ENCODE results near the gene LIMCH1. TPM values are rescaled to one million over a fixed set of nuclear protein-coding genes. Genes with fewer than 3 reads are reported as not detected.

Gene LIMCH1
- total RNA-seq, 2 donors from 2014 or later: 3.1 to 5.8 TPM

DNA sequence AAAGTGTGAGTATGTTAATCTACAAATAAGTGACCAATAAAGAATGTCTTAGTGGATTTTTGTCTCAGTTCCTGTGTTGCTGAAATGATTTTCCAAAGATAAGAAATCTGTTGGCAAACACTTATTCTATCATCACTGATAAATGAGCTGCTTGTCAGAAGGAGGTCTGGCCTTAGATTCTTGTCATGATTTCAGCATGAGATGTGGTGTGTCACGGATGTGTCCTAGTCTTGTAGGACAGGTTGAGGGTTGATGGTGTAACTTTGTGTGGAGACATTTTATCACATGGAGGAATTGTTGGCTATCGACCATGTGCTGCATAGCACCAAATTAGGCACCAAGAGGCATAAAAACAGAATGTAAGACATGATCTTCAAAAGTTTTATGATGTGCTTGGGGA, 31.8 kb upstream of the LIMCH1 start:
- H3K36me3 ChIP-seq (ENCODE audit: control insufficient read depth, insufficient read depth, low read length): no peaks in the 10 kb centered on the region
- WGBS, 2 experiments (ENCODE audit: insufficient coverage in 1 of 2, insufficient read length in 1 of 2): 86 to 90% methylated on average over 2 of the region's 2 CpGs
- Mint-ChIP-seq H3K36me3 (ENCODE audit: low read depth) (no peaks in the 10 kb centered on the region), H3K9me3 (no peaks in the 10 kb centered on the region), H3K4me1 (peaks cover 40% of the 10 kb centered on the region), H3K4me3 (no peak overlapping the region), H3K27ac (no peak overlapping the region), H3K27me3 (ENCODE audit: insufficient read depth) (peaks cover 17% of the 10 kb centered on the region)
- no peaks in the 10 kb centered on the region for H3K9me3 ChIP-seq (ENCODE audit: control insufficient read depth, low read length)
- peak overlapping the region; percentile 32 for H3K4me3 ChIP-seq (ENCODE audit: low read length)
- H3K9ac ChIP-seq (ENCODE audit: extremely low read depth, low read length, poor library complexity, severe bottlenecking): no peak overlapping the region
- TF ChIP-seq, protein P1, sequence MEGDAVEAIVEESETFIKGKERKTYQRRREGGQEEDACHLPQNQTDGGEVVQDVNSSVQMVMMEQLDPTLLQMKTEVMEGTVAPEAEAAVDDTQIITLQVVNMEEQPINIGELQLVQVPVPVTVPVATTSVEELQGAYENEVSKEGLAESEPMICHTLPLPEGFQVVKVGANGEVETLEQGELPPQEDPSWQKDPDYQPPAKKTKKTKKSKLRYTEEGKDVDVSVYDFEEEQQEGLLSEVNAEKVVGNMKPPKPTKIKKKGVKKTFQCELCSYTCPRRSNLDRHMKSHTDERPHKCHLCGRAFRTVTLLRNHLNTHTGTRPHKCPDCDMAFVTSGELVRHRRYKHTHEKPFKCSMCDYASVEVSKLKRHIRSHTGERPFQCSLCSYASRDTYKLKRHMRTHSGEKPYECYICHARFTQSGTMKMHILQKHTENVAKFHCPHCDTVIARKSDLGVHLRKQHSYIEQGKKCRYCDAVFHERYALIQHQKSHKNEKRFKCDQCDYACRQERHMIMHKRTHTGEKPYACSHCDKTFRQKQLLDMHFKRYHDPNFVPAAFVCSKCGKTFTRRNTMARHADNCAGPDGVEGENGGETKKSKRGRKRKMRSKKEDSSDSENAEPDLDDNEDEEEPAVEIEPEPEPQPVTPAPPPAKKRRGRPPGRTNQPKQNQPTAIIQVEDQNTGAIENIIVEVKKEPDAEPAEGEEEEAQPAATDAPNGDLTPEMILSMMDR (conservative IDR thresholded peaks at IDR 0.05): no peak
- H3K27ac ChIP-seq (ENCODE audit: low read depth, low read length): no peak overlapping the region
- H3K4me1 ChIP-seq (ENCODE audit: control insufficient read depth, insufficient read depth, low read length): peaks cover 7% of the 10 kb centered on the region
- H3K27me3 ChIP-seq (ENCODE audit: control insufficient read depth, insufficient read depth, low read length, poor library complexity, severe bottlenecking): no peaks in the 10 kb centered on the region
- no peak for DNase-seq

DNA sequence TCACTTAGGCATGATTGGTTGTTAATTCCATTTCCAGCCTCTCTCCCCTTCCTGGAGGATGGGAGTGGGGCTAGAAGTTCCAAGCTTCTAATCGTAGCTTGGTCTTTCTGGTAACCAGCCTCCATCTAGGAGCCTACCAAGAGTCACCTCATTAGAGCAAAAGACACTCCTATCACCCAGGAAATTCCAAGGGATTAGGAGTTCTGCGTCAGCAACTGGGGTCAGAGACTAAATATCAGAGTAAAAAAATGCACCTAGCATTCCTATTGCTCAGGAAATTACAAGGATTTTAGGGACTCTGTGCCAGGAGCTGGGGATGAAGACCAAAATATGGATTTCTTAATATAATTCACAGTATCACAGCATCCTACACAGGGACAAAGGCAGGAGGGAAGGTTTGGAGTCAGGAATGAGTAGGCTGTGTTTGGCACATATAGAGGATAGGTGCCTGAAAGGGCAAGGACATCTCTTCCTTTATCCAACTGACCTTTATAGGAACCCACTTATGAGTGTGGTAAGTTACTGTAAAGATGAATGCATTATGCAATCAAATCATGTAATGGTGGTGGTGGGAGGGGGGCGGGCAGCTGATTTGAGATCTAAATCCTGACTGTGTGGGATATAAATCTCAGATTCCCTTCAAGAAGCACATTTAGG, 30.5 kb upstream of the LIMCH1 start:
- H3K4me3 ChIP-seq (ENCODE audit: low read length): peak overlapping the region; percentile 32
- Mint-ChIP-seq H3K9me3 (no peaks in the 10 kb centered on the region), H3K27me3 (ENCODE audit: insufficient read depth) (peaks cover 17% of the 10 kb centered on the region), H3K36me3 (ENCODE audit: low read depth) (no peaks in the 10 kb centered on the region), H3K4me1 (peaks cover 40% of the 10 kb centered on the region), H3K4me3 (no peak overlapping the region), H3K27ac (no peak overlapping the region)
- no peak overlapping the region for H3K9ac ChIP-seq (ENCODE audit: extremely low read depth, low read length, poor library complexity, severe bottlenecking)
- TF ChIP-seq, protein P1 (conservative IDR thresholded peaks at IDR 0.05): no peak
- H3K27me3 ChIP-seq (ENCODE audit: control insufficient read depth, insufficient read depth, low read length, poor library complexity, severe bottlenecking): no peaks in the 10 kb centered on the region
- peaks cover 7% of the 10 kb centered on the region for H3K4me1 ChIP-seq (ENCODE audit: control insufficient read depth, insufficient read depth, low read length)
- no peaks in the 10 kb centered on the region for H3K36me3 ChIP-seq (ENCODE audit: control insufficient read depth, insufficient read depth, low read length)
- DNase-seq: no peak
- H3K27ac ChIP-seq (ENCODE audit: low read depth, low read length): no peak overlapping the region
- H3K9me3 ChIP-seq (ENCODE audit: control insufficient read depth, low read length): no peaks in the 10 kb centered on the region
- WGBS, 2 experiments (ENCODE audit: insufficient coverage in 1 of 2, insufficient read length in 1 of 2): 83 to 85% methylated on average over 1 to 3 of the region's 3 CpGs

DNA sequence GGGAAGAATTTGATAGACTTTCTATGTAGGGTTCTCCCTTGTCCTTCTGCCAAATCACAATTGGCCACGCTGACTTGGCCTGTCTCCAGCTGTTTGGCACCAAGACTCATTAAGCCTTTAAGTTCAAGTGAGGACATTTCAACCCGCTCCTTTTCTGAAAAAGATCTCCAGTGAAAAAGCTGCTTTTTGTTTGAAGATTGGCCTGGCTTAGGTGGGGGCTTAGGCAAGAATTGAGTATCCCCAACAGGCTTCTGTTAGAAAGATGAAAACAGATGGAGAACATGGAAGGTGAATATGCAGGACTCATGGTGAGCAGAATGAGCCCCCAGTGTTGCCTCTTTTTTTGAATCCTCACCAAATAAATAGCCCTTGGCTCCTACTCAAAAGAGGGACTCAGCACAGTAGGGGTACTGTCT, 28.5 kb upstream of the LIMCH1 start:
- Mint-ChIP-seq H3K4me1 (peaks cover 26% of the 10 kb centered on the region), H3K4me3 (no peak overlapping the region), H3K27me3 (ENCODE audit: insufficient read depth) (peaks cover 14% of the 10 kb centered on the region), H3K9me3 (no peaks in the 10 kb centered on the region), H3K36me3 (ENCODE audit: low read depth) (no peaks in the 10 kb centered on the region), H3K27ac (no peak overlapping the region)
- no peaks in the 10 kb centered on the region for H3K27me3 ChIP-seq (ENCODE audit: control insufficient read depth, insufficient read depth, low read length, poor library complexity, severe bottlenecking)
- no peak overlapping the region for H3K9ac ChIP-seq (ENCODE audit: extremely low read depth, low read length, poor library complexity, severe bottlenecking)
- WGBS, 2 experiments (ENCODE audit: insufficient coverage in 1 of 2, insufficient read length in 1 of 2): 91 to 100% methylated on average over 2 of the region's 2 CpGs
- H3K27ac ChIP-seq (ENCODE audit: low read depth, low read length): no peak overlapping the region
- no peak overlapping the region for H3K4me3 ChIP-seq (ENCODE audit: low read length)
- TF ChIP-seq, protein P1 (conservative IDR thresholded peaks at IDR 0.05): no peak
- no peaks in the 10 kb centered on the region for H3K9me3 ChIP-seq (ENCODE audit: control insufficient read depth, low read length)
- H3K4me1 ChIP-seq (ENCODE audit: control insufficient read depth, insufficient read depth, low read length): peaks cover 7% of the 10 kb centered on the region
- no peaks in the 10 kb centered on the region for H3K36me3 ChIP-seq (ENCODE audit: control insufficient read depth, insufficient read depth, low read length)
- no peak for DNase-seq
